MM.1S (cell line): ENCODE measurements around the gene LARGE1.

ENCODE experiments used
- DNase-seq: peaks from one replicate; pipeline ENCODE4 v3.0.0-alpha.2; 2015
- H2AFZ ChIP-seq: fragments of 300-600 bp; sonication (generic); 2 replicates; pipeline ENCODE4 v1.6.0; 2016; ENCODE audit warnings: antibody characterized with exemption, low read length
- H3F3A ChIP-seq: fragments of 300-600 bp; sonication (generic); 2 replicates; pipeline ENCODE4 v1.6.1; 2016; ENCODE audit warnings: mild to moderate bottlenecking, antibody characterized with exemption, low read length, moderate library complexity, mixed read lengths; ENCODE audit not compliant: insufficient read depth
- H3K27ac ChIP-seq: fragments of 300-600 bp; sonication (generic); 2 replicates; pipeline ENCODE4 v1.5.1; 2016; ENCODE audit warnings: mild to moderate bottlenecking, low read length
- H3K27me3 ChIP-seq: fragments of 300-600 bp; sonication (generic); replicated peaks from 2 replicates; pipeline ENCODE4 v1.6.0; 2016; ENCODE audit warnings: low read length; ENCODE audit not compliant: insufficient read depth
- H3K36me3 ChIP-seq: fragments of 300-600 bp; sonication (generic); replicated peaks from 2 replicates; pipeline ENCODE4 v1.6.1; 2016; ENCODE audit warnings: mild to moderate bottlenecking, low read length, mixed read lengths; ENCODE audit not compliant: insufficient read depth
- H3K4me1 ChIP-seq: fragments of 300-600 bp; sonication (generic); 2 replicates; pipeline ENCODE4 v1.6.1; 2016; ENCODE audit warnings: low read length, mixed read lengths
- H3K4me2 ChIP-seq: fragments of 300-600 bp; sonication (generic); 2 replicates; pipeline ENCODE4 v1.6.0; 2016; ENCODE audit warnings: low read depth, low read length
- H3K4me3 ChIP-seq: fragments of 300-600 bp; sonication (generic); 2 replicates; pipeline ENCODE4 v1.5.1; 2016; ENCODE audit warnings: low read length, mixed read lengths
- H3K79me2 ChIP-seq: fragments of 300-600 bp; sonication (generic); 2 replicates; pipeline ENCODE4 v1.6.1; 2016; ENCODE audit warnings: mixed run types, low read length, mixed read lengths
- H3K9ac ChIP-seq: fragments of 300-600 bp; sonication (generic); 2 replicates; pipeline ENCODE4 v1.6.1; 2016; ENCODE audit warnings: low read length, mixed read lengths
- H3K9me2 ChIP-seq: fragments of 300-600 bp; sonication (generic); replicated peaks from 2 replicates; pipeline ENCODE4 v1.6.1; 2016; ENCODE audit warnings: mild to moderate bottlenecking, low read length, mixed read lengths; ENCODE audit not compliant: insufficient read depth
- H3K9me3 ChIP-seq: fragments of 300-600 bp; sonication (generic); replicated peaks from 2 replicates; pipeline ENCODE4 v1.6.1; 2016; ENCODE audit warnings: mild to moderate bottlenecking, low read length, mixed read lengths; ENCODE audit not compliant: insufficient read depth
- H4K20me1 ChIP-seq: fragments of 300-600 bp; sonication (generic); 2 replicates; pipeline ENCODE4 v1.6.1; 2016; ENCODE audit warnings: mild to moderate bottlenecking, low read length, moderate library complexity, mixed read lengths; ENCODE audit not compliant: insufficient read depth
- EZH2 ChIP-seq: fragments of 300-600 bp; sonication (generic); optimal IDR thresholded peaks from 2 replicates; pipeline ENCODE3; 2017; ENCODE audit warnings: low read depth, mild to moderate bottlenecking, antibody characterized with exemption, low read length, mixed read lengths
- EZH2phosphoT487 ChIP-seq: fragments of 300-600 bp; sonication (generic); IDR thresholded peaks from 2 replicates; pipeline ENCODE4 v1.6.1; 2018; ENCODE audit warnings: antibody characterized with exemption, low read length
- TF ChIP-seq, protein P1 (sequence below): fragments of 300-600 bp; sonication (generic); IDR thresholded peaks from 2 replicates; pipeline ENCODE4 v1.5.1; 2016; ENCODE audit warnings: antibody characterized with exemption, low read length, mixed read lengths

Gene LARGE1

DNA sequence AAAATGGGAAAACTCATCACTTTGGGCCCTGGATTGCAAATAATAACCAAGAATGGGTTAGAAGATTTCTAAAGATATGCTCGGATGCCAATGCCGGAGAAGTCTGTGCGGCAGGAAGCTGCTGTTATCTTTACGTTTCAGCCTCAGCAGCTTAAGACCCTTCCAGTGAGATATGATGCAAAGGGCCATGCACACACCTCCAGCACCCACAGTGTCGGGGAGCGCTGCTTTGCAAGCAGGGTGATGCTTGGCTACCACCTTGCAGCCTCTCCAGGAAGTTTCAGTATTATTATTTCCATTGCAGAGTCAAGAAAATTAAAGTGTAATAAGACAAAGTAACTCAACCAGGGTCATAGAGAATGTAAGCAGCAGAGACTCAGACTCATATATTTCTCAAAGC lies 37.3 kb downstream of the LARGE1 start:
- no peaks in the 10 kb centered on the region for H3K27me3 ChIP-seq
- no peak overlapping the region for H3K27ac ChIP-seq
- H4K20me1 ChIP-seq, result no peaks in the 10 kb centered on the region; the same call in 1 of the 2 replicates
- H3K4me1 ChIP-seq, result no peaks in the 10 kb centered on the region
- H3K9me2 ChIP-seq, result no peaks in the 10 kb centered on the region
- no peak for TF ChIP-seq EZH2phosphoT487
- no peak overlapping the region for H3K9ac ChIP-seq
- no peak overlapping the region for H2AFZ ChIP-seq
- H3K36me3 ChIP-seq, result no peaks in the 10 kb centered on the region
- H3K4me2 ChIP-seq, result no peak overlapping the region
- no peak overlapping the region for H3K4me3 ChIP-seq
- H3K9me3 ChIP-seq, result no peaks in the 10 kb centered on the region
- H3K79me2 ChIP-seq, result peaks cover 96% of the 10 kb centered on the region
- H3F3A ChIP-seq, result no peaks in the 10 kb centered on the region
- no peak for DNase-seq

DNA sequence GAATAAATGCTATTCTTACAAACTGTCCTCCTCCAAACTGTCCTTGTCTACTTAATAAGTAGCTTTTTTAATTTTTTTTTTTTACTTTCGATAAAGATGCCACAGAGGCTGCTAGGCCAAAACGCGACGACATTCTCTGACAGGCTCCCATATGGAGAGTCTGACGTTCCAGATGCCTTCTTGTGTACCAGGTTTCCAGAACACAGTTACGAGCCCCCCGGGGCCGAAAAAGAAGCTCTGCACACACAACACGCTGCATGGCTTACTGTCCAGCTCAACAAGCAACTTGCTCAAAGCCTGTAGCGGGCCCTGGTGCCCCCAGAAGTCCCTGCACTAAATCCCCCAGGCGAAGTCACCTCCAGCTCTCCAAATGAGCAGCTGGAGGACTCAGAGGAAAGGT lies 39.3 kb downstream of the LARGE1 start:
- H3K27ac ChIP-seq, result no peak overlapping the region
- H3K36me3 ChIP-seq, result no peaks in the 10 kb centered on the region
- no peaks in the 10 kb centered on the region for H3K27me3 ChIP-seq
- H3K9me2 ChIP-seq, result no peaks in the 10 kb centered on the region
- H3K4me3 ChIP-seq, result no peak overlapping the region
- H2AFZ ChIP-seq, result no peak overlapping the region
- no peaks in the 10 kb centered on the region; the same call in 1 of the 2 replicates for H4K20me1 ChIP-seq
- H3K4me1 ChIP-seq, result no peaks in the 10 kb centered on the region
- no peaks in the 10 kb centered on the region for H3F3A ChIP-seq
- no peaks in the 10 kb centered on the region for H3K9me3 ChIP-seq
- H3K4me2 ChIP-seq, result no peak overlapping the region
- H3K9ac ChIP-seq, result no peak overlapping the region
- TF ChIP-seq, protein P1, sequence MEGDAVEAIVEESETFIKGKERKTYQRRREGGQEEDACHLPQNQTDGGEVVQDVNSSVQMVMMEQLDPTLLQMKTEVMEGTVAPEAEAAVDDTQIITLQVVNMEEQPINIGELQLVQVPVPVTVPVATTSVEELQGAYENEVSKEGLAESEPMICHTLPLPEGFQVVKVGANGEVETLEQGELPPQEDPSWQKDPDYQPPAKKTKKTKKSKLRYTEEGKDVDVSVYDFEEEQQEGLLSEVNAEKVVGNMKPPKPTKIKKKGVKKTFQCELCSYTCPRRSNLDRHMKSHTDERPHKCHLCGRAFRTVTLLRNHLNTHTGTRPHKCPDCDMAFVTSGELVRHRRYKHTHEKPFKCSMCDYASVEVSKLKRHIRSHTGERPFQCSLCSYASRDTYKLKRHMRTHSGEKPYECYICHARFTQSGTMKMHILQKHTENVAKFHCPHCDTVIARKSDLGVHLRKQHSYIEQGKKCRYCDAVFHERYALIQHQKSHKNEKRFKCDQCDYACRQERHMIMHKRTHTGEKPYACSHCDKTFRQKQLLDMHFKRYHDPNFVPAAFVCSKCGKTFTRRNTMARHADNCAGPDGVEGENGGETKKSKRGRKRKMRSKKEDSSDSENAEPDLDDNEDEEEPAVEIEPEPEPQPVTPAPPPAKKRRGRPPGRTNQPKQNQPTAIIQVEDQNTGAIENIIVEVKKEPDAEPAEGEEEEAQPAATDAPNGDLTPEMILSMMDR, result no peak
- no peak for TF ChIP-seq EZH2phosphoT487
- TF ChIP-seq EZH2, result no peak
- DNase-seq, result no peak
- peaks cover 89% of the 10 kb centered on the region for H3K79me2 ChIP-seq

DNA sequence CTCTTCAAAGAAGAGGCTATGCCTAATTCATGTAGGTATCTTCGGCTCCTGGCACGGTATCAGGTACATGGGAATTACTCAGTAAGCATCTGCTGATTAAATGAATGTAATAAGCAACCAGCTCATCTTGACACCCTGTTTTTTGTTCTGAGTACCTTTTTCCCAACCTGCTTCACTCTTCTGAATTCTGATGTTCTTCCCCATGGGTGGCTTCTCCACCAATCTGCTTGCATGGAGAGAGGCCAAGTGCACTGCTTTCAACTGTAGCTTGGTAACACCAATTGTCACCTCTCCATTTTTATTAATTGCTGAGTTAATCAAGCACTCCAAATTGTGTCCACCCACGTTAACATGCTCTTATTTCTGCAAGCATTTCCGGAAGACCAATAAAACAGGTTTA lies 40.5 kb downstream of the LARGE1 start:
- DNase-seq, result no peak
- H3K27ac ChIP-seq, result no peak overlapping the region
- no peaks in the 10 kb centered on the region for H3K36me3 ChIP-seq
- peaks cover 89% of the 10 kb centered on the region for H3K79me2 ChIP-seq
- H3F3A ChIP-seq, result no peaks in the 10 kb centered on the region
- H3K9me2 ChIP-seq, result no peaks in the 10 kb centered on the region
- no peak overlapping the region for H2AFZ ChIP-seq
- no peak overlapping the region for H3K4me2 ChIP-seq
- H3K27me3 ChIP-seq, result no peaks in the 10 kb centered on the region
- H3K4me3 ChIP-seq, result no peak overlapping the region
- no peaks in the 10 kb centered on the region for H3K9me3 ChIP-seq
- H4K20me1 ChIP-seq, result no peaks in the 10 kb centered on the region; the same call in 1 of the 2 replicates
- no peaks in the 10 kb centered on the region for H3K4me1 ChIP-seq
- TF ChIP-seq EZH2 (no peak), EZH2phosphoT487 (no peak)
- TF ChIP-seq, protein P1, result no peak
- no peak overlapping the region for H3K9ac ChIP-seq

DNA sequence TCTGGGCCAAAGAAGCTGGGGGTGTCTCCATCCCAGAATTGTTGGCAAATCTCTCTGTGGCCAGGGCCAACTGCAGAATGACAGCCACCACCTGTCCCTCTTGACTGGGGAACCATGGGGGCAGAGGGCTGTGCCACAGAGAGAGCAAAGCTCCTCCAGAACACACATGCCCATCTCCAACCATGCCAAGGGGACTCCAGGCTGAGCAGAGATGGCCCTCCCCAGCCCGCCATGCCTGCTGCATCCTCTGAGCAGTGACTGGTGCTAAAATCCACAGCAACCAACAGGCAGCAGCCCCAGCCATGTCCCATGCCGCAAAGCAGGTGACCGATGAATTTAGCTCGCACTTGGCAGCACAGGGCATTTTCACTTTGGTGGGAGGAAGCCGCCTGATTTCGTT lies 45.0 kb downstream of the LARGE1 start:
- Histone ChIP-seq H3K27ac (no peak overlapping the region), H3K9me3 (no peaks in the 10 kb centered on the region), H3K27me3 (no peaks in the 10 kb centered on the region), H2AFZ (no peak overlapping the region), H3K36me3 (no peaks in the 10 kb centered on the region), H3K4me2 (no peak overlapping the region), H3K79me2 (peaks cover 90% of the 10 kb centered on the region), H3K9me2 (no peaks in the 10 kb centered on the region), H3F3A (no peaks in the 10 kb centered on the region), H4K20me1 (peaks cover under 1% of the 10 kb centered on the region; the same call in 1 of the 2 replicates), H3K9ac (no peak overlapping the region), H3K4me3 (no peak overlapping the region), H3K4me1 (no peaks in the 10 kb centered on the region)
- TF ChIP-seq, protein P1, result no peak
- no peak for TF ChIP-seq EZH2phosphoT487
- TF ChIP-seq EZH2, result no peak
- no peak for DNase-seq
